ENCODE measurements around the gene FBXL3. TPM values are rescaled to one million over a fixed set of nuclear protein-coding genes. Genes with fewer than 3 reads are reported as not detected.
"Not testable (repeated sequence)": the region's sequence is repeated elsewhere in the genome, so short reads cannot be mapped to it uniquely, and the experiment has no call there.

FBXL3 gene
- total and polyA plus RNA-seq, 10 donors, result 18.5 to 80.9 (median 51.0) TPM

GRCh38 chr13:77008337-77008736, 18.6 kb downstream of the FBXL3 start:
- H3K4me3 ChIP-seq; H3K27ac ChIP-seq; intact Hi-C loops (cut with DNase I; ENCODE audit: low total_unique reads); DNase-seq; H3K9me3 ChIP-seq; H3K27me3 ChIP-seq (replicated peaks in 1 of 7): not testable (repeated sequence)
- Histone ChIP-seq H3K4me1 (peaks cover 0 to 65% (median 7%) of the 10 kb centered on the region in 6 donors), H3K36me3 (peaks cover 2 to 91% (median 67%) of the 10 kb centered on the region in 6 donors)
- peak in 1 of 3 donors; percentile 14 for TF ChIP-seq POLR2AphosphoS5 (IDR thresholded peaks at IDR 0.05)
- WGBS, 5 donors, result 80 to 97% (median 93%) methylated on average over 4 of the region's 4 CpGs

DNA sequence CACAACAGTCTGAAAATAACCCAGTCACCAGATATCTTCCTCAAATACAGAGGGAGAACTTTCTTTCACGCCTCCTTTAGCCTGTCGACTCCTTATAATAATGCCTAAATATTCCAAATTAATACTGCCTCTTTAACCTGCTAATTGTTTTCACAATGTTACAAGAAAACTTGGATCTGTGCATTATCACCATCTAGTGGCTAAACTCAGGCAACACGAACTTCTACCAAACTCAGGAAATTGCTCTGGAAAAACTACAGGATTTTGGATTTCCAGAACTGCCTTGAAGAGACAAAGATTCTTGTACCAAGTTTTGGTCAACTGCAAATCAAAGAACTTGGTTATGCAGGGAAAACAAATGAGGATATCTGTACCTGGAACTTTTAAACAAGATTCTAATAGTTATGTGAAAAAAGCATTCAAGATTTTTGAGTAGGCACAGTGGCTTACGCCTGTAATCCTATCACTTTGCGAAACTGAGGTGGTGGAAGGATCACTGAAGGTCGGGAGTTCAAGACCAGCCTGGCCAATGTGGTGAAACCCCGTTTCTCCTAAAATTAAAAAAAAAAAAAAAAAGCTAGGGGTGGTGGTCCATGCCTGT, 24.3 kb downstream of the FBXL3 start:
- 72 to 75% (median 73%) methylated on average over 7 of the region's 7 CpGs for WGBS, 5 donors
- no peak overlapping the region for H3K4me3 ChIP-seq
- DNase-seq, result no peak
- TF ChIP-seq, protein P1, sequence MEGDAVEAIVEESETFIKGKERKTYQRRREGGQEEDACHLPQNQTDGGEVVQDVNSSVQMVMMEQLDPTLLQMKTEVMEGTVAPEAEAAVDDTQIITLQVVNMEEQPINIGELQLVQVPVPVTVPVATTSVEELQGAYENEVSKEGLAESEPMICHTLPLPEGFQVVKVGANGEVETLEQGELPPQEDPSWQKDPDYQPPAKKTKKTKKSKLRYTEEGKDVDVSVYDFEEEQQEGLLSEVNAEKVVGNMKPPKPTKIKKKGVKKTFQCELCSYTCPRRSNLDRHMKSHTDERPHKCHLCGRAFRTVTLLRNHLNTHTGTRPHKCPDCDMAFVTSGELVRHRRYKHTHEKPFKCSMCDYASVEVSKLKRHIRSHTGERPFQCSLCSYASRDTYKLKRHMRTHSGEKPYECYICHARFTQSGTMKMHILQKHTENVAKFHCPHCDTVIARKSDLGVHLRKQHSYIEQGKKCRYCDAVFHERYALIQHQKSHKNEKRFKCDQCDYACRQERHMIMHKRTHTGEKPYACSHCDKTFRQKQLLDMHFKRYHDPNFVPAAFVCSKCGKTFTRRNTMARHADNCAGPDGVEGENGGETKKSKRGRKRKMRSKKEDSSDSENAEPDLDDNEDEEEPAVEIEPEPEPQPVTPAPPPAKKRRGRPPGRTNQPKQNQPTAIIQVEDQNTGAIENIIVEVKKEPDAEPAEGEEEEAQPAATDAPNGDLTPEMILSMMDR (IDR thresholded peaks at IDR 0.05 in 8 of 11, conservative IDR thresholded peaks at IDR 0.05 in 3 of 11), result peak in 8 of 11 experiments; percentile 18 to 69 (median 44)
- no peak for TF ChIP-seq POLR2A (IDR thresholded peaks at IDR 0.05)
- peak overlapping the region in 3 of 8 donors; percentile 2 to 37 (median 16) for H3K27ac ChIP-seq
- H3K4me1 ChIP-seq, result peaks cover 9 to 70% (median 29%) of the 10 kb centered on the region in 6 donors
- peaks cover 0 to 88% (median 34%) of the 10 kb centered on the region in 6 donors for H3K36me3 ChIP-seq
- H3K9me3 ChIP-seq, result no peaks in the 10 kb centered on the region
- H3K27me3 ChIP-seq (replicated peaks in 1 of 7), result no peaks in the 10 kb centered on the region
- intact Hi-C loops (cut with DNase I; ENCODE audit: low total_unique reads), result no loop called here

- Histone ChIP-seq H3K27me3 (replicated peaks in 1 of 7) (no peaks in the 10 kb centered on the region), H3K9me3 (no peaks in the 10 kb centered on the region), H3K4me3 (no peak overlapping the region), H3K36me3 (peaks cover 0 to 87% (median 31%) of the 10 kb centered on the region in 6 donors), H3K27ac (peak overlapping the region in 4 of 8 donors; percentile 2 to 39 (median 9)), H3K4me1 (peaks cover 9 to 64% (median 29%) of the 10 kb centered on the region in 6 donors)
- TF ChIP-seq POLR2A (IDR thresholded peaks at IDR 0.05) (no peak), POLR2AphosphoS5 (IDR thresholded peaks at IDR 0.05) (no peak)
- TF ChIP-seq, protein P1 (IDR thresholded peaks at IDR 0.05 in 8 of 11, conservative IDR thresholded peaks at IDR 0.05 in 3 of 11), result no peak
- no peak for DNase-seq
- 52 to 70% (median 60%) methylated on average over 4 of the region's 4 CpGs for WGBS, 5 donors
- intact Hi-C loops (cut with DNase I; ENCODE audit: low total_unique reads), result no loop called here
These were observed 24.9 kb downstream of the FBXL3 start for GRCh38 chr13:77001963-77002587.

DNA sequence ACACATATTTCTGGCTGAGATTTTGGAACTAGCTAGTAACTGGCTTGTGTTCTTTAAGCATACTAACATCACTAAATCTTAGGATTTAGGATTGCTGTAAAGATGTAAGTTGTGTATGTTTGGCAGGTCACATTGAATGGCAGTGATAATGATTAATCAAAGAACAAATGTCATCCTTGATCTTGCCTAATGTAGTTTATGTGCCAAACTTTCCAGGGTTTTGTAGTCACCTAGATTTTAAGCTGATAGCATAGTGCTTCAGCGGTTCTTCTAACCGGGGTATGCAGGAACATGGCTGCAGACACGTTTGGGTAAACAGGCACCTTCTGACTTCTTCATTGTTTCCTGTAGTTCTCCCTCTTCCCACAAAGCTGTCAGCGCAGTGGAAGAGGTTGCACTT, 25.4 kb downstream of the FBXL3 start:
- no peak for TF ChIP-seq POLR2AphosphoS5 (IDR thresholded peaks at IDR 0.05)
- TF ChIP-seq, protein P1 (IDR thresholded peaks at IDR 0.05 in 8 of 11, conservative IDR thresholded peaks at IDR 0.05 in 3 of 11), result no peak
- TF ChIP-seq POLR2A (IDR thresholded peaks at IDR 0.05), result no peak
- H3K4me1 ChIP-seq, result peaks cover 9 to 61% (median 26%) of the 10 kb centered on the region in 6 donors
- DNase-seq, result no peak
- H3K9me3 ChIP-seq, result no peaks in the 10 kb centered on the region
- 72 to 86% (median 75%) methylated on average over 4 of the region's 4 CpGs for WGBS, 5 donors
- H3K27ac ChIP-seq, result peak overlapping the region in 3 of 8 donors; percentile 2 to 39 (median 16)
- no peaks in the 10 kb centered on the region for H3K27me3 ChIP-seq (replicated peaks in 1 of 7)
- no peak overlapping the region for H3K4me3 ChIP-seq
- H3K36me3 ChIP-seq, result peaks cover 0 to 87% (median 30%) of the 10 kb centered on the region in 6 donors
- intact Hi-C loops (cut with DNase I; ENCODE audit: low total_unique reads), result no loop called here

Data from spleen (tissue), 11 donors.